Measurements from ENCODE around the gene KIF7. TPM values are rescaled to one million over a fixed set of nuclear protein-coding genes. Genes with fewer than 3 reads are reported as not detected.

KIF7 gene
- total and polyA plus RNA-seq, 12 donors: 1.6 to 8.2 (median 5.3) TPM

GRCh38 chr15:89677381-89677780 is 22.1 kb upstream of the KIF7 start:
- Histone ChIP-seq H3K27ac (no peak overlapping the region), H3K9me3 (replicated peaks in 1 of 3) (no peaks in the 10 kb centered on the region), H3K27me3 (no peaks in the 10 kb centered on the region), H3K4me1 (replicated peaks in 1 of 2) (peaks cover 14 to 24% of the 10 kb centered on the region in 2 donors), H3K4me3 (no peak overlapping the region), H3K36me3 (replicated peaks in 1 of 2) (no peaks in the 10 kb centered on the region)
- intact Hi-C loops (cut with DNase I): no loop called here
- DNase-seq: peak in 1 of 7 donors; percentile 37
- 78 to 100% (median 98%) methylated on average over 1 of the region's 1 CpG for WGBS, 4 donors
- TF ChIP-seq CTCF (IDR thresholded peaks at IDR 0.05) (no peak), POLR2A (IDR thresholded peaks at IDR 0.05) (no peak)

DNA sequence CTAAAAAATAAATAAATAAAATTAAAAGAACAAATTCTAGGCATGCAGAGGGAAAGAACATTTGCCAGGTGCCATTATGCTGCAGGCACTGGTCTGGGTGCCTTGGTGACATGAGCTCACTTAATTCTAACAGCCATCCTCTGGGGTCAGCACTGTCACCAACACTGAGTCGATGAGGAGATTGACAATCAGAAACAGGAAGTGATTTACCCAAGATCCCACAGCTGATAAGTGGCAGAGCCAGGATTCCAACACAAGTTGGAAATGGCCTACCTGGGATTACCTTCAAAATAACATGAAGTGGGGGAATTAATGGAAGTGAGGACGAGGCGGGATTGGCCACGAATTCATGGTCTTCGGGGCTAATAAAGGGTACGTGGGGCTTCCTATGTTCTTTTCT is 20.3 kb upstream of the KIF7 start:
- TF ChIP-seq CTCF (IDR thresholded peaks at IDR 0.05) (no peak), POLR2A (IDR thresholded peaks at IDR 0.05) (no peak)
- H3K27me3 ChIP-seq: no peaks in the 10 kb centered on the region
- no peak overlapping the region for H3K4me3 ChIP-seq
- 70 to 87% (median 85%) methylated on average over 6 of the region's 6 CpGs for WGBS, 4 donors
- peak in 1 of 7 donors; percentile 17 for DNase-seq
- intact Hi-C loops (cut with DNase I): no loop called here
- H3K36me3 ChIP-seq (replicated peaks in 1 of 2): no peaks in the 10 kb centered on the region
- peaks cover 8 to 19% of the 10 kb centered on the region in 2 donors for H3K4me1 ChIP-seq (replicated peaks in 1 of 2)
- H3K27ac ChIP-seq: no peak overlapping the region
- H3K9me3 ChIP-seq (replicated peaks in 1 of 3): no peaks in the 10 kb centered on the region

DNA sequence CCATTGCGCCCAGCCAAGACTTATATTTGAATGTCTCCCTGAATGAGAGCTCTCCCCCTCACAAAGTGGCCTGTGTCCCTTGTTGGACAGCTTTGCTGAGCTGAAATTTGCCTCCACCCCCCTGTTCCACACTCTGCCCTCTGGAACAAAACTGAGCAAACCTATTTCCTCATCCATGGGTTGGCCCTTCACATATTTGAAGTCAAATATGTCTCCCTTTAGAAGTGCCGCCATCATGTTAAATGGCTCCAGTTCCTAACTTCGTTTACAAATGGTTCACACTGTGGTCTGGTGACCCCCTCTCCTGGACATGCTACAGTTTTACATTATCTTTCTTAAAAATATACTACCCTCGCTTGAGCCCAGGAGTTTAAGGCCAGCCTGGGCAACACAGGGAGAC is 19.3 kb upstream of the KIF7 start:
- intact Hi-C loops (cut with DNase I): no loop called here
- Histone ChIP-seq H3K27ac (no peak overlapping the region), H3K27me3 (no peaks in the 10 kb centered on the region), H3K4me1 (replicated peaks in 1 of 2) (peaks cover 0 to 10% of the 10 kb centered on the region in 2 donors), H3K9me3 (replicated peaks in 1 of 3) (no peaks in the 10 kb centered on the region), H3K36me3 (replicated peaks in 1 of 2) (no peaks in the 10 kb centered on the region), H3K4me3 (no peak overlapping the region)
- 77 to 87% (median 82%) methylated on average over 4 of the region's 4 CpGs for WGBS, 4 donors
- DNase-seq: peak in 1 of 7 donors; percentile 29
- TF ChIP-seq POLR2A (IDR thresholded peaks at IDR 0.05): no peak
- no peak for TF ChIP-seq CTCF (IDR thresholded peaks at IDR 0.05)

GRCh38 chr15:89673165-89673512 is 17.9 kb upstream of the KIF7 start:
- H3K27ac ChIP-seq: no peak overlapping the region
- no peak overlapping the region for H3K4me3 ChIP-seq
- peak in 2 of 7 donors; percentile 27 to 58 for DNase-seq
- intact Hi-C loops (cut with DNase I): no loop called here
- H3K4me1 ChIP-seq (replicated peaks in 1 of 2): peaks cover 0 to 10% of the 10 kb centered on the region in 2 donors
- no peaks in the 10 kb centered on the region for H3K36me3 ChIP-seq (replicated peaks in 1 of 2)
- WGBS, 4 donors: 70 to 79% (median 72%) methylated on average over 10 to 12 of the region's 12 CpGs
- H3K9me3 ChIP-seq (replicated peaks in 1 of 3): no peaks in the 10 kb centered on the region
- TF ChIP-seq CTCF (IDR thresholded peaks at IDR 0.05) (peak in 2 of 6 experiments; percentile 28 to 29), POLR2A (IDR thresholded peaks at IDR 0.05) (no peak)
- no peaks in the 10 kb centered on the region for H3K27me3 ChIP-seq

Data from adrenal gland (tissue), 12 donors.